D721Med (cell line): ENCODE data around the gene IKZF3.

Experiments
- DNase-seq: peaks from one replicate; pipeline ENCODE4 v3.0.0; 2011; ENCODE audit warnings: low spot score; ENCODE audit not compliant: insufficient read length
- FAIRE-seq: peaks from 2 replicates; lab custom pipeline; 2011; peaks lifted over from hg19 to GRCh38; lab: Jason Lieb, UNC
- CTCF ChIP-seq: IDR thresholded peaks from 2 replicates; pipeline ENCODE4 v1.5.1; 2012; ENCODE audit warnings: mild to moderate bottlenecking, control low read depth; ENCODE audit not compliant: insufficient read depth; ENCODE audit errors: missing control alignments

Gene IKZF3

GRCh38 chr17:39801055-39801454, 63.1 kb downstream of the IKZF3 start:
- FAIRE-seq (no peak), DNase-seq (no peak)
- no peak for TF ChIP-seq CTCF

- TF ChIP-seq CTCF: no peak
- FAIRE-seq (no peak), DNase-seq (no peak)
These were observed 63.6 kb downstream of the IKZF3 start for GRCh38 chr17:39800540-39800939.

GRCh38 chr17:39799395-39799794, 64.7 kb downstream of the IKZF3 start:
- FAIRE-seq (no peak), DNase-seq (no peak)
- TF ChIP-seq CTCF: no peak

- no peak for FAIRE-seq
- no peak for TF ChIP-seq CTCF
These were observed 69.7 kb downstream of the IKZF3 start for GRCh38 chr17:39794249-39794970.

GRCh38 chr17:39793301-39793872, 70.7 kb downstream of the IKZF3 start:
- no peak for TF ChIP-seq CTCF
- no peak for FAIRE-seq
- DNase-seq: no peak

More at GRCh38 chr17:39794249-39794970, 69.7 kb downstream of the IKZF3 start:
- DNase-seq: no peak

GRCh38 chr17:39792526-39793221, 71.4 kb downstream of the IKZF3 start:
- no peak for FAIRE-seq
- TF ChIP-seq CTCF: no peak
- no peak for DNase-seq
